Smooth muscle cell (in vitro differentiated cells): ENCODE data around the gene CLASP2. TPM values are rescaled to one million over a fixed set of nuclear protein-coding genes. Genes with fewer than 3 reads are reported as not detected.
A peak's percentile ranks its signal among the peaks of the same experiment; 100 is the strongest.

ENCODE experiments used
- DNase-seq: peaks from one replicate; lab custom pipeline; 2025; ENCODE audit not compliant: unreplicated experiment; lab: John Stamatoyannopoulos, UW
- H2AFZ ChIP-seq: fragments of 200-600 bp; sonication (generic); 2 replicates; pipeline ENCODE4 v1.6.0; 2016; ENCODE audit warnings: antibody characterized with exemption, low read depth, mild to moderate bottlenecking
- H3F3A ChIP-seq: fragments of 200-600 bp; sonication (generic); 2 replicates; pipeline ENCODE4 v1.6.0; 2017; ENCODE audit warnings: antibody characterized with exemption, low read depth
- H3K27ac ChIP-seq: fragments of 200-600 bp; sonication (generic); 2 replicates; pipeline ENCODE4 v1.5.1; 2016; ENCODE audit warnings: low read depth, mild to moderate bottlenecking
- H3K27me3 ChIP-seq: fragments of 200-600 bp; sonication (generic); 2 replicates; pipeline ENCODE4 v1.6.1; 2016; ENCODE audit warnings: low read depth, mild to moderate bottlenecking
- H3K36me3 ChIP-seq: fragments of 200-600 bp; sonication (generic); 2 replicates; pipeline ENCODE4 v1.5.1; 2016; ENCODE audit warnings: low read depth
- H3K4me1 ChIP-seq: fragments of 200-600 bp; sonication (generic); 2 replicates; pipeline ENCODE4 v1.5.1; 2016; ENCODE audit warnings: low read depth
- H3K4me2 ChIP-seq: fragments of 200-600 bp; sonication (generic); 2 replicates; pipeline ENCODE4 v1.6.0; 2016; ENCODE audit warnings: mild to moderate bottlenecking
- H3K4me3 ChIP-seq: fragments of 200-600 bp; sonication (generic); 2 replicates; pipeline ENCODE4 v1.5.1; 2016; ENCODE audit warnings: mild to moderate bottlenecking
- H3K79me2 ChIP-seq: fragments of 200-600 bp; sonication (generic); 2 replicates; pipeline ENCODE4 v1.6.0; 2016; ENCODE audit warnings: low read depth, mild to moderate bottlenecking
- H3K9ac ChIP-seq: fragments of 200-600 bp; sonication (generic); 2 replicates; pipeline ENCODE4 v1.6.0; 2016; ENCODE audit warnings: low read depth
- H3K9me3 ChIP-seq: fragments of 200-600 bp; sonication (generic); replicated peaks from 2 replicates; pipeline ENCODE4 v1.5.1; 2016; ENCODE audit warnings: low read depth
- H4K20me1 ChIP-seq: fragments of 200-600 bp; sonication (generic); 2 replicates; pipeline ENCODE4 v1.6.0; 2016; ENCODE audit warnings: low read depth
- CTCF ChIP-seq: fragments of 200-600 bp; sonication (generic); IDR thresholded peaks from 2 replicates; pipeline ENCODE4 v1.5.1; 2017; ENCODE audit warnings: borderline replicate concordance, mild to moderate bottlenecking, antibody characterized with exemption; ENCODE audit not compliant: insufficient read depth, poor library complexity, severe bottlenecking
- WGBS: methylation state at CpG from one replicate; pipeline ENCODE4 v1.1.7; 2016; ENCODE audit warnings: low lambda C conversion rate; 5-methylcytosine and 5-hydroxymethylcytosine counted together
- polyA plus RNA-seq: library from polyadenylated mRNA; unstranded; fragments of >200 nt; fragmentation: Nextera tagmentation; extraction: Ambion mirVana; gene quantifications from 2 replicates; pipeline ENCODE4 v1.2.1, GENCODE V29; 2016
- total RNA-seq: library from RNA; depleted of rRNA; stranded (reverse); fragments of >200 nt; gene quantifications from 2 replicates; pipeline ENCODE4 v1.2.3, GENCODE V29; 2014

CLASP2 gene
- total and polyA plus RNA-seq, 2 experiments from 2014 or later = 17.9 to 61.4 TPM

- 92% methylated on average over 2 of the region's 2 CpGs for WGBS
- Histone ChIP-seq H3K36me3 (no peaks in the 10 kb centered on the region), H3K4me1 (no peaks in the 10 kb centered on the region), H4K20me1 (no peaks in the 10 kb centered on the region), H3K79me2 (peaks cover 13% of the 10 kb centered on the region), H3K4me2 (no peak overlapping the region), H3K4me3 (no peak overlapping the region), H3K27ac (no peak overlapping the region), H3K27me3 (no peaks in the 10 kb centered on the region), H2AFZ (no peak overlapping the region), H3K9ac (no peak overlapping the region), H3K9me3 (no peaks in the 10 kb centered on the region), H3F3A (no peaks in the 10 kb centered on the region)
- TF ChIP-seq CTCF = no peak
- no peak for DNase-seq
Measured at GRCh38 chr3:33642806-33643205, 75.2 kb downstream of the CLASP2 start.

GRCh38 chr3:33639889-33640288, 78.2 kb downstream of the CLASP2 start:
- no peak overlapping the region for H3K27ac ChIP-seq
- no peaks in the 10 kb centered on the region for H3K36me3 ChIP-seq
- TF ChIP-seq CTCF = no peak

GRCh38 chr3:33637482-33637881, 80.6 kb downstream of the CLASP2 start:
- no peaks in the 10 kb centered on the region for H3K36me3 ChIP-seq
- H4K20me1 ChIP-seq = no peaks in the 10 kb centered on the region
- no peak for TF ChIP-seq CTCF
- H3K4me3 ChIP-seq = no peak overlapping the region
- no peaks in the 10 kb centered on the region for H3F3A ChIP-seq
- DNase-seq = no peak
- no peaks in the 10 kb centered on the region for H3K27me3 ChIP-seq
- no peaks in the 10 kb centered on the region for H3K4me1 ChIP-seq
- no peak overlapping the region for H3K9ac ChIP-seq
- no peak overlapping the region for H3K4me2 ChIP-seq
- 74% methylated on average over 5 of the region's 5 CpGs for WGBS
- peaks cover 8% of the 10 kb centered on the region for H3K79me2 ChIP-seq
- no peak overlapping the region for H2AFZ ChIP-seq
- no peak overlapping the region for H3K27ac ChIP-seq
- no peaks in the 10 kb centered on the region for H3K9me3 ChIP-seq

More at GRCh38 chr3:33639889-33640288, 78.2 kb downstream of the CLASP2 start:
- DNase-seq = no peak
- no peaks in the 10 kb centered on the region for H4K20me1 ChIP-seq
- no peaks in the 10 kb centered on the region for H3F3A ChIP-seq
- H3K9ac ChIP-seq = no peak overlapping the region
- H3K79me2 ChIP-seq = peaks cover 10% of the 10 kb centered on the region
- H3K4me3 ChIP-seq = no peak overlapping the region
- no peak overlapping the region for H2AFZ ChIP-seq
- no peaks in the 10 kb centered on the region for H3K4me1 ChIP-seq
- no peaks in the 10 kb centered on the region for H3K9me3 ChIP-seq
- no peak overlapping the region for H3K4me2 ChIP-seq
- no peaks in the 10 kb centered on the region for H3K27me3 ChIP-seq
- 97% methylated on average over 2 of the region's 2 CpGs for WGBS

- no peaks in the 10 kb centered on the region for H3K4me1 ChIP-seq
- H3K4me2 ChIP-seq = no peak overlapping the region
- DNase-seq = no peak
- H3K27ac ChIP-seq = no peak overlapping the region
- H3K36me3 ChIP-seq = no peaks in the 10 kb centered on the region
- WGBS = 56% methylated on average over 6 of the region's 6 CpGs
- peak; percentile 62 for TF ChIP-seq CTCF
- H3F3A ChIP-seq = no peaks in the 10 kb centered on the region
- no peak overlapping the region for H3K9ac ChIP-seq
- no peaks in the 10 kb centered on the region for H3K27me3 ChIP-seq
- no peak overlapping the region for H2AFZ ChIP-seq
- peaks cover 2% of the 10 kb centered on the region for H3K79me2 ChIP-seq
- H3K4me3 ChIP-seq = no peak overlapping the region
- no peaks in the 10 kb centered on the region for H3K9me3 ChIP-seq
- no peaks in the 10 kb centered on the region for H4K20me1 ChIP-seq
Measured at GRCh38 chr3:33636125-33636850, 81.8 kb downstream of the CLASP2 start.
